Skin epidermis (tissue), 12 donors: Measurements from ENCODE around the gene YAE1.

Experiments used
- H3K27ac ChIP-seq, 21 experiments: fragments of 200-600 bp; sonication (generic) in 11 of 21; one replicate each; pipeline ENCODE4 v1.5.0; 2020; ENCODE audit warnings: mild to moderate bottlenecking in 3 of 21, inconsistent platforms in 2 of 21, moderate library complexity in 2 of 21
- H3K4me3 ChIP-seq, 7 experiments: fragments of 200-600 bp; sonication (generic) in 2 of 7; one replicate each; pipeline ENCODE4 v1.5.0; 2020; ENCODE audit warnings: inconsistent platforms in 2 of 7, mild to moderate bottlenecking in 2 of 7, moderate library complexity in 1 of 7

YAE1 gene

GRCh38 chr7:39603924-39604323, 37.7 kb downstream of the YAE1 start:
- H3K4me3 ChIP-seq, result no peak overlapping the region

GRCh38 chr7:39605087-39605486, 38.9 kb downstream of the YAE1 start:
- H3K27ac ChIP-seq, result no peak overlapping the region
- no peak overlapping the region for H3K4me3 ChIP-seq

More at GRCh38 chr7:39603924-39604323, 37.7 kb downstream of the YAE1 start:
- no peak overlapping the region for H3K27ac ChIP-seq

GRCh38 chr7:39606352-39606751, 40.1 kb downstream of the YAE1 start:
- no peak overlapping the region for H3K27ac ChIP-seq
- no peak overlapping the region for H3K4me3 ChIP-seq

GRCh38 chr7:39606941-39607340, 40.7 kb downstream of the YAE1 start:
- Histone ChIP-seq H3K27ac (no peak overlapping the region), H3K4me3 (no peak overlapping the region)

- Histone ChIP-seq H3K4me3 (no peak overlapping the region), H3K27ac (no peak overlapping the region)
These were observed 41.7 kb downstream of the YAE1 start for GRCh38 chr7:39607865-39608264.

- Histone ChIP-seq H3K4me3 (no peak overlapping the region), H3K27ac (peak overlapping the region in 2 of 21 experiments; percentile 49 to 88)
These were observed 42.1 kb downstream of the YAE1 start for GRCh38 chr7:39608278-39608677.

- H3K4me3 ChIP-seq, result peak overlapping the region; percentile 10 to 42 (median 20)
- H3K27ac ChIP-seq, result peak overlapping the region in 20 of 21 experiments; percentile 33 to 90 (median 75)
These were observed 43.1 kb downstream of the YAE1 start for GRCh38 chr7:39609113-39609934.

- peak overlapping the region in 19 of 21 experiments; percentile 49 to 90 (median 75) for H3K27ac ChIP-seq
- peak overlapping the region; percentile 10 to 42 (median 20) for H3K4me3 ChIP-seq
These were observed 43.7 kb downstream of the YAE1 start for GRCh38 chr7:39609935-39610263.

GRCh38 chr7:39613577-39613976, 47.4 kb downstream of the YAE1 start:
- H3K4me3 ChIP-seq, result no peak overlapping the region
- H3K27ac ChIP-seq, result no peak overlapping the region

GRCh38 chr7:39614299-39614698, 48.1 kb downstream of the YAE1 start:
- no peak overlapping the region for H3K4me3 ChIP-seq
- no peak overlapping the region for H3K27ac ChIP-seq

- Histone ChIP-seq H3K27ac (no peak overlapping the region), H3K4me3 (no peak overlapping the region)
These were observed 49.3 kb downstream of the YAE1 start for GRCh38 chr7:39615350-39615975.

- Histone ChIP-seq H3K27ac (no peak overlapping the region), H3K4me3 (no peak overlapping the region)
These were observed 49.9 kb downstream of the YAE1 start for GRCh38 chr7:39616138-39616537.

GRCh38 chr7:39617005-39617404, 50.8 kb downstream of the YAE1 start:
- no peak overlapping the region for H3K27ac ChIP-seq
- no peak overlapping the region for H3K4me3 ChIP-seq

GRCh38 chr7:39618868-39619267, 52.7 kb downstream of the YAE1 start:
- no peak overlapping the region for H3K4me3 ChIP-seq
- no peak overlapping the region for H3K27ac ChIP-seq

GRCh38 chr7:39620486-39620885, 54.3 kb downstream of the YAE1 start:
- H3K27ac ChIP-seq, result peak overlapping the region in 1 of 21 experiments; percentile 90
- H3K4me3 ChIP-seq, result no peak overlapping the region

- Histone ChIP-seq H3K4me3 (no peak overlapping the region), H3K27ac (peak overlapping the region in 4 of 21 experiments; percentile 3 to 90 (median 46))
These were observed 55.1 kb downstream of the YAE1 start for GRCh38 chr7:39621261-39621660.

GRCh38 chr7:39621784-39622411, 55.7 kb downstream of the YAE1 start:
- Histone ChIP-seq H3K27ac (peak overlapping the region in 12 of 21 experiments; percentile 3 to 98 (median 93)), H3K4me3 (no peak overlapping the region)
